Measurements from ENCODE around the gene EML6. TPM values are rescaled to one million over a fixed set of nuclear protein-coding genes. Genes with fewer than 3 reads are reported as not detected.

The EML6 gene
- total RNA-seq, 1 donor from 2014 or later: 0.39 TPM

DNA sequence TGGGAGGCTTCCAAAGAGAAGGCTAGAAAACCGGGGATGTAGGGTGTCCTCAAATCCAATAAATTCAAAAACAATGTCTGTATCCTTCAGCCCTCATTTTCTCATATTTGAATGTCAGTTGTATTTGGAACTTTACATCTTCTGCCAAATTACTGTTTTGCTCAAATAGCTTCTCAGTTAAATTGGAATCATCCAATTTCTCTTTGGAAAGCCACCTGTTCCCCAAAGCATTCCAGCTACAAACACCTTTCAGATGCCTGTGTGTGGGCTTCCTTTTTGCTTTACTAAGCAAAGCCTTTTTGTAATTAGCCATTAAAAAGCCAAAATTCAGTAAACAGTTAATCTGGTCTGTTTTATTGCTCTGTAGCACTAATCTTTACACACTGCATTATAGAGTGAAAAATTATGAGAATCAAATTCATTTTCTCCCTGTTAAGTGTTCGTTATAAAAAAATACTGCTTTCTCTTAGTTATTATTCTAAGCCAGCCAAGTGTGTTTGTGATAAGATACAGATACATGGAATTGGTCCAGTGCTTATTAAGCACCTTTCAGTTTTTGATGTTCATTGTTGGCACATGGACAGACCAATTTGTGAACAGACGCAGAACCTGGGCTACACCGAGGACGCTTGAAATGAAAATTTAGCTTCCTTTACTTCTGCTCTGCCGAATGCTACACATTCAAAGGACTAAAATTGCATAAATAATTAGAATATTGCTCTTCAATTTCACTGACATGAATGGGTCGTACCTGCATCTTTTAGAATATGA lies 175.2 kb downstream of the EML6 start:
- no peak for DNase-seq (ENCODE audit: low spot score)
- H3K4me3 ChIP-seq: no peak overlapping the region
- H3K79me2 ChIP-seq (ENCODE audit: low read depth): no peaks in the 10 kb centered on the region
- H3K9me3 ChIP-seq (ENCODE audit: low read depth): no peaks in the 10 kb centered on the region
- TF ChIP-seq EZH2 (IDR thresholded peaks at IDR 0.05) (no peak), EZH2phosphoT487 (IDR thresholded peaks at IDR 0.05) (no peak)
- TF ChIP-seq, protein P1, sequence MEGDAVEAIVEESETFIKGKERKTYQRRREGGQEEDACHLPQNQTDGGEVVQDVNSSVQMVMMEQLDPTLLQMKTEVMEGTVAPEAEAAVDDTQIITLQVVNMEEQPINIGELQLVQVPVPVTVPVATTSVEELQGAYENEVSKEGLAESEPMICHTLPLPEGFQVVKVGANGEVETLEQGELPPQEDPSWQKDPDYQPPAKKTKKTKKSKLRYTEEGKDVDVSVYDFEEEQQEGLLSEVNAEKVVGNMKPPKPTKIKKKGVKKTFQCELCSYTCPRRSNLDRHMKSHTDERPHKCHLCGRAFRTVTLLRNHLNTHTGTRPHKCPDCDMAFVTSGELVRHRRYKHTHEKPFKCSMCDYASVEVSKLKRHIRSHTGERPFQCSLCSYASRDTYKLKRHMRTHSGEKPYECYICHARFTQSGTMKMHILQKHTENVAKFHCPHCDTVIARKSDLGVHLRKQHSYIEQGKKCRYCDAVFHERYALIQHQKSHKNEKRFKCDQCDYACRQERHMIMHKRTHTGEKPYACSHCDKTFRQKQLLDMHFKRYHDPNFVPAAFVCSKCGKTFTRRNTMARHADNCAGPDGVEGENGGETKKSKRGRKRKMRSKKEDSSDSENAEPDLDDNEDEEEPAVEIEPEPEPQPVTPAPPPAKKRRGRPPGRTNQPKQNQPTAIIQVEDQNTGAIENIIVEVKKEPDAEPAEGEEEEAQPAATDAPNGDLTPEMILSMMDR (IDR thresholded peaks at IDR 0.05): no peak
- no peak overlapping the region for H3K4me2 ChIP-seq
- no peak overlapping the region for H2AFZ ChIP-seq (replicated peaks)
- no peak overlapping the region for H3K9ac ChIP-seq
- H3K36me3 ChIP-seq: no peaks in the 10 kb centered on the region
- no peak overlapping the region for H3K27ac ChIP-seq
- Mint-ChIP-seq H3K4me3 (no peak overlapping the region), H3K36me3 (no peaks in the 10 kb centered on the region), H3K27ac (no peak overlapping the region), H3K27me3 (ENCODE audit: insufficient read depth, low read depth) (peaks cover 2% of the 10 kb centered on the region), H3K9me3 (no peaks in the 10 kb centered on the region), H3K4me1 (peaks cover 5% of the 10 kb centered on the region)
- H3F3A ChIP-seq (ENCODE audit: low read depth): no peaks in the 10 kb centered on the region
- H3K27me3 ChIP-seq: no peaks in the 10 kb centered on the region
- no peaks in the 10 kb centered on the region for H3K4me1 ChIP-seq
- no peaks in the 10 kb centered on the region for H4K20me1 ChIP-seq (ENCODE audit: low read depth)

DNA sequence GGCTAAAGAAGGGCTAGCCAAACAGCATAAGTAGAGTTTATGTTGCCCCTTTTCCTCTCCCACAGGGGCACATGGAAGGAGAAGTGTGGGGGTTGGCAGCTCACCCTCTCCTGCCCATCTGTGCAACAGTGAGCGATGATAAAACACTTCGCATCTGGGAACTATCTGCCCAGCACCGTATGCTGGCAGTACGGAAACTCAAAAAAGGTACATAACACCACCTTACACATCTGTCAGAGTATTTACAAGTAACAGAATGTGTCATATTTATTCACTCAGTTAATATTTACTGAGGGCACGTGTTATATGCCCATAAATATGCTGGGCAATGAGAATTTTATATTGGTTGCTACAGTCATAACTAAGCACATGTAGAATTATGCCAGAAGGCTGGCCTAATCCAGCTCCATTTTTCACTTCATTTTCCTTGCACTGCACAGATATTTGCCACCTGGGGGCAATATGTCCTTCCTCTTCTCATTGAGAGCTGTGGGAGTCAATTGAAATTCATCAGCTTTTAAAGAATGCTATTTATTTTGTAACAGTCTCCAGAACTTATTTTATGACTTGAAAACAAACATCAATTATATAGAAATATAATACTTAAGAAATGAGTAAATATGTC lies 176.2 kb downstream of the EML6 start:
- no peak overlapping the region for H3K4me2 ChIP-seq
- no peaks in the 10 kb centered on the region for H3K79me2 ChIP-seq (ENCODE audit: low read depth)
- no peak overlapping the region for H3K27ac ChIP-seq
- Mint-ChIP-seq H3K4me3 (no peak overlapping the region), H3K27ac (no peak overlapping the region), H3K9me3 (no peaks in the 10 kb centered on the region), H3K36me3 (no peaks in the 10 kb centered on the region), H3K27me3 (ENCODE audit: insufficient read depth, low read depth) (peaks cover 2% of the 10 kb centered on the region), H3K4me1 (peaks cover 5% of the 10 kb centered on the region)
- no peaks in the 10 kb centered on the region for H3F3A ChIP-seq (ENCODE audit: low read depth)
- H3K4me1 ChIP-seq: no peaks in the 10 kb centered on the region
- TF ChIP-seq EZH2 (IDR thresholded peaks at IDR 0.05): no peak
- TF ChIP-seq, protein P1 (IDR thresholded peaks at IDR 0.05): peak; percentile 60
- H3K36me3 ChIP-seq: no peaks in the 10 kb centered on the region
- no peaks in the 10 kb centered on the region for H4K20me1 ChIP-seq (ENCODE audit: low read depth)
- no peaks in the 10 kb centered on the region for H3K9me3 ChIP-seq (ENCODE audit: low read depth)
- H3K4me3 ChIP-seq: no peak overlapping the region
- no peak overlapping the region for H2AFZ ChIP-seq (replicated peaks)
- H3K9ac ChIP-seq: no peak overlapping the region
- DNase-seq (ENCODE audit: low spot score): peak; percentile 13
- no peaks in the 10 kb centered on the region for H3K27me3 ChIP-seq

DNA sequence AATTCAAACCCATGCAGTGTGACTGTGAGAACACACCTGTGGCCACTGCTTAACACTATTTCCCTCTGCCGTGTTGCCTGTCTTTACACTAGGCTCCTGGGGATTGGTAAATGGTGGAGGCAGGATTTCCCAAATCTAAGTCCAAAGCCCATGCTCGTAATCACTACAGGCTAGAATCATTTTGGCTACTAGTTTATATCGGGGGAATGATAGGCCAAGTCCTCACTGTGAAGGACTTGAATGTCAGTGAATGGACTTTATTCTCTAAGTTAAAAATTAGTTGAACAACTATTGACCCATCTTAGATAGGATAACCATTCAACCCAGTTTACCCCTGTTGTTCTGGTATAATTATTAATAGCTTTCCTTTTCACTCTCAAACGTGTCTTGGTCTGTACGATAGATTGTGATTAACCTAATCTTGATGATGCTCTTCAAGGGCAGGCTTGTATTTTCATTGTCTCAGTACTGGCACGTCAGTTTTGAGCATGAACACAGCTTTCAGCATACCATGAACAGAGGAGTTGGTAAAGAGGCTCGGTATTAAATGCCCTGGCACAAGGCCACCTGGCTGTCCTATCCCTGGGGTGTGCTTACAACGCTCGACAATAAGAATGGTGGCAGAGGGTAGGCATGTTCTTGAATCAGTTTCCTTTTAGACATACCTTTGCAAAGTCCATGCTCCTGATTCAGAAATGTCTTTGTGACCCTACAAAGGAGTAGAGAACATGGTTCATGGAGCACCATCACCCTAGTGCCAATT lies 177.9 kb downstream of the EML6 start:
- H3K27ac ChIP-seq: no peak overlapping the region
- no peaks in the 10 kb centered on the region for H3F3A ChIP-seq (ENCODE audit: low read depth)
- no peak overlapping the region for H3K4me2 ChIP-seq
- no peaks in the 10 kb centered on the region for H3K9me3 Mint-ChIP-seq
- no peaks in the 10 kb centered on the region for H4K20me1 ChIP-seq (ENCODE audit: low read depth)
- H3K27ac Mint-ChIP-seq: no peak overlapping the region
- no peaks in the 10 kb centered on the region for H3K4me1 ChIP-seq
- TF ChIP-seq EZH2 (IDR thresholded peaks at IDR 0.05): no peak
- no peak for TF ChIP-seq EZH2phosphoT487 (IDR thresholded peaks at IDR 0.05)
- TF ChIP-seq, protein P1 (IDR thresholded peaks at IDR 0.05): no peak
- H3K36me3 ChIP-seq: no peaks in the 10 kb centered on the region
- H3K9me3 ChIP-seq (ENCODE audit: low read depth): no peaks in the 10 kb centered on the region
- H3K36me3 Mint-ChIP-seq: no peaks in the 10 kb centered on the region
- no peak overlapping the region for H3K4me3 ChIP-seq
- peaks cover under 1% of the 10 kb centered on the region for H3K27me3 Mint-ChIP-seq (ENCODE audit: insufficient read depth, low read depth)
- H3K9ac ChIP-seq: no peak overlapping the region
- no peak overlapping the region for H2AFZ ChIP-seq (replicated peaks)
- no peak overlapping the region for H3K4me3 Mint-ChIP-seq
- no peaks in the 10 kb centered on the region for H3K27me3 ChIP-seq
- H3K79me2 ChIP-seq (ENCODE audit: low read depth): no peaks in the 10 kb centered on the region
- DNase-seq (ENCODE audit: low spot score): no peak
- H3K4me1 Mint-ChIP-seq: peaks cover 6% of the 10 kb centered on the region
